Esophagus muscularis mucosa (tissue), 4 donors: Measurements from ENCODE around the gene ARSK. TPM values are rescaled to one million over a fixed set of nuclear protein-coding genes. Genes with fewer than 3 reads are reported as not detected.

Experiments
- DNase-seq: peaks from one replicate; pipeline ENCODE4 v3.0.0-alpha.2; 2017; ENCODE audit errors: extremely low spot score
- H3K27ac ChIP-seq, 4 donors: fragments of 200-600 bp; sonication (generic); replicated peaks in 1 of 4; 1 replicate in 3 of 4; 2 replicates in 1 of 4; pipeline ENCODE4 v1.5.1; 2016 to 2019; ENCODE audit warnings: mild to moderate bottlenecking in 1 of 4
- H3K27me3 ChIP-seq, 4 donors: fragments of 200-600 bp; sonication (generic); one replicate each; pipeline versions ENCODE4 v1.5.1 to v1.6.0; 2016 to 2019
- H3K36me3 ChIP-seq, 4 donors: fragments of 200-600 bp; sonication (generic); one replicate each; pipeline ENCODE4 v1.5.1; 2016 to 2019
- H3K4me1 ChIP-seq, 4 donors: fragments of 200-600 bp; sonication (generic); one replicate each; pipeline ENCODE4 v1.5.1; 2016 to 2019
- H3K4me3 ChIP-seq, 4 donors: fragments of 200-600 bp; sonication (generic); 1 replicate in 2 of 4; 2 replicates in 2 of 4; pipeline ENCODE4 v1.5.1; 2016 to 2019; ENCODE audit warnings: mild to moderate bottlenecking in 4 of 4, moderate library complexity in 1 of 4
- H3K9me3 ChIP-seq, 4 donors: fragments of 200-600 bp; sonication (generic); 1 replicate in 3 of 4; 2 replicates in 1 of 4; pipeline ENCODE4 v1.5.1; 2016 to 2019
- EP300 ChIP-seq: sonication (generic); formaldehyde crosslinking; IDR thresholded peaks from one replicate; pipeline ENCODE4 v1.6.1; 2017; ENCODE audit warnings: antibody characterized with exemption
- POLR2A ChIP-seq: fragments of 450-650 bp; IDR thresholded peaks from one replicate; pipeline ENCODE4 v1.6.1; 2017; ENCODE audit warnings: antibody characterized with exemption, moderate library complexity, mild to moderate bottlenecking, low read depth
- POLR2AphosphoS5 ChIP-seq, 2 donors: sonication (generic); formaldehyde crosslinking; IDR thresholded peaks; one replicate each; pipeline ENCODE4 v1.6.1; 2017; ENCODE audit warnings: antibody characterized with exemption in 2 of 2
- WGBS: methylation state at CpG from one replicate; pipeline ENCODE4 v1.1.5; 2018; 5-methylcytosine and 5-hydroxymethylcytosine counted together
- intact Hi-C: fragments of 100-400 bp; cut with DNase I; formaldehyde crosslinking; loops from one replicate; pipeline ENCODE4 v1.15.1; 2023
- total RNA-seq, 4 donors: library from RNA; depleted of rRNA; stranded (reverse); fragments of >200 nt; gene quantifications; one replicate each; pipeline versions ENCODE4 v1.1.0 to v1.2.1, GENCODE V29; 2016
- TF ChIP-seq, protein P1 (sequence below), 3 experiments: fragments of 200-600 bp in 2 of 3; fragments of 450-650 bp in 1 of 3; sonication (generic) in 2 of 3; IDR thresholded peaks; one replicate each; pipeline ENCODE4 v1.5.1; 2017 to 2019; ENCODE audit warnings: antibody characterized with exemption in 3 of 3, mild to moderate bottlenecking in 2 of 3, moderate library complexity in 1 of 3

Gene ARSK
- total RNA-seq, 4 donors from 2014 or later = 5.0 to 7.3 (median 6.7) TPM

DNA sequence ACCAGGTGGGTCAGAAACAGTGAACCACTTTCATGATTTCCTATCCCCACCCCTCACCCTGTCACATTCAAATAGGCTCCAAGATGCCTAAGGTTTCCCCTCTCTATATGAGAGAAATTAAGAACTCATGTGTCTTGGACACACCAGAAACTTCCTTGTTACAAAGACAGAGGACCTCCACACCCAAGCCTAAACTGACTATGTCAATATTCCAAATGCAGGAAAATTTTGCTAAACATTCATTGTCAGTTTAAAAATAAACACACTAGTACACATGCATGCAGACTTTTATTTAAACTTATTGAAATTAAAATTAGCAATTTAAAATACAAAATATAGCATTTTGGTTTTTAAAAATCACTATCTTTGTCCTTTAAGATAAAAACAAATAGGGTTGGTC, 26.3 kb upstream of the ARSK start:
- TF ChIP-seq POLR2A (no peak), POLR2AphosphoS5 (IDR thresholded peaks at IDR 0.05) (no peak), EP300 (no peak)
- TF ChIP-seq, protein P1, sequence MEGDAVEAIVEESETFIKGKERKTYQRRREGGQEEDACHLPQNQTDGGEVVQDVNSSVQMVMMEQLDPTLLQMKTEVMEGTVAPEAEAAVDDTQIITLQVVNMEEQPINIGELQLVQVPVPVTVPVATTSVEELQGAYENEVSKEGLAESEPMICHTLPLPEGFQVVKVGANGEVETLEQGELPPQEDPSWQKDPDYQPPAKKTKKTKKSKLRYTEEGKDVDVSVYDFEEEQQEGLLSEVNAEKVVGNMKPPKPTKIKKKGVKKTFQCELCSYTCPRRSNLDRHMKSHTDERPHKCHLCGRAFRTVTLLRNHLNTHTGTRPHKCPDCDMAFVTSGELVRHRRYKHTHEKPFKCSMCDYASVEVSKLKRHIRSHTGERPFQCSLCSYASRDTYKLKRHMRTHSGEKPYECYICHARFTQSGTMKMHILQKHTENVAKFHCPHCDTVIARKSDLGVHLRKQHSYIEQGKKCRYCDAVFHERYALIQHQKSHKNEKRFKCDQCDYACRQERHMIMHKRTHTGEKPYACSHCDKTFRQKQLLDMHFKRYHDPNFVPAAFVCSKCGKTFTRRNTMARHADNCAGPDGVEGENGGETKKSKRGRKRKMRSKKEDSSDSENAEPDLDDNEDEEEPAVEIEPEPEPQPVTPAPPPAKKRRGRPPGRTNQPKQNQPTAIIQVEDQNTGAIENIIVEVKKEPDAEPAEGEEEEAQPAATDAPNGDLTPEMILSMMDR (IDR thresholded peaks at IDR 0.05) = no peak
- H3K36me3 ChIP-seq = peaks cover 9 to 68% (median 52%) of the 10 kb centered on the region in 4 donors
- intact Hi-C loops = no loop called here

DNA sequence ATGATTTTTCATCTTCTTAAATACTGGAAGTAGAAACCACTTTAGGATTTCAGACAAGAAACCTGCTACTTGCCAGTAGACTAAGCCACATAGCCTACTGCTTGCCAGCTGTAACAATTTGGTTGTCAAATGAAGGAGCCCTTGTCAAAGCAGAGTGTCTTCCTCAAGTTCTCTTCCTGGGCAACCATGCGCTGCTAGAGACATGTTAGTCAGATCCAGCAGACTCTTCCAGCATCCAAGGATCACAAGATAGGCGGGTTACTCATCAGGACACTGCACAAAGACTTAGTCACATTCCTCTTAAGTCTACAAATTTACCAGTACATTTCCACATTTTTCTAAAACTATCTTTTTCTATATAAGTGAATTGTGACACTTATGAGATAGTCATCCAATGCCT, 24.5 kb upstream of the ARSK start:
- Histone ChIP-seq H3K27ac (no peak overlapping the region), H3K27me3 (no peaks in the 10 kb centered on the region), H3K4me3 (no peak overlapping the region), H3K9me3 (no peaks in the 10 kb centered on the region), H3K36me3 (peaks cover 9 to 53% (median 44%) of the 10 kb centered on the region in 4 donors), H3K4me1 (peaks cover 0 to 6% (median 1%) of the 10 kb centered on the region in 4 donors)
- TF ChIP-seq POLR2A (no peak), POLR2AphosphoS5 (IDR thresholded peaks at IDR 0.05) (no peak), EP300 (no peak)
- TF ChIP-seq, protein P1 (IDR thresholded peaks at IDR 0.05) = no peak
- 92% methylated on average over 2 of the region's 2 CpGs for WGBS
- intact Hi-C loops = loop anchor here (10.0 kb wide), 1 partner anchor 46 kb away; no protein-coding TSS in a partner anchor
- no peak for DNase-seq

More for the DNA sequence above, 26.3 kb upstream of the ARSK start:
- Histone ChIP-seq H3K9me3 (no peaks in the 10 kb centered on the region), H3K27ac (no peak overlapping the region), H3K4me3 (no peak overlapping the region), H3K4me1 (no peaks in the 10 kb centered on the region), H3K27me3 (no peaks in the 10 kb centered on the region)
- DNase-seq = no peak

DNA sequence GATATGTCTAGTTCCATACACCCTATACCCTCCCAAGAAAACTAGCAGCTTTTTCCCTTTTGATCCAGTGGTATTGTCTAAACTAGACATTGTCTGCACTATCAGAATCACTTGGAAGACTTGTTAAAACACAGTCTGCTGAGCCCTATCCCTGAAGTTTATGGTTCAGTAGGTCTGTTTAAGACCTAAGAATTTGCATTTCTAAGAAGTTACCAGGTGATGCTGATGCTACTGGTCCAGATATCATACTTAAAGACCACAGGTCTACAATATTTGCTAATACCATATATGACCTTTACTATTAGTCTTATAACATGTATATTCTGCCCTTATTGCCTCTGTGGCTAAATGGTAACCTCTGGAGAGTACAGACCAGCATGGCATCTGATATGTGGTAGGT, 23.4 kb upstream of the ARSK start:
- no peaks in the 10 kb centered on the region for H3K27me3 ChIP-seq
- no peak overlapping the region for H3K27ac ChIP-seq
- no peak overlapping the region for H3K4me3 ChIP-seq
- peaks cover 0 to 6% (median 1%) of the 10 kb centered on the region in 4 donors for H3K4me1 ChIP-seq
- peaks cover 9 to 53% (median 46%) of the 10 kb centered on the region in 4 donors for H3K36me3 ChIP-seq
- intact Hi-C loops = loop anchor here (10.0 kb wide), 1 partner anchor 47 kb away; no protein-coding TSS in a partner anchor
- DNase-seq = no peak
- H3K9me3 ChIP-seq = no peaks in the 10 kb centered on the region
- TF ChIP-seq POLR2A = no peak
- no peak for TF ChIP-seq EP300

DNA sequence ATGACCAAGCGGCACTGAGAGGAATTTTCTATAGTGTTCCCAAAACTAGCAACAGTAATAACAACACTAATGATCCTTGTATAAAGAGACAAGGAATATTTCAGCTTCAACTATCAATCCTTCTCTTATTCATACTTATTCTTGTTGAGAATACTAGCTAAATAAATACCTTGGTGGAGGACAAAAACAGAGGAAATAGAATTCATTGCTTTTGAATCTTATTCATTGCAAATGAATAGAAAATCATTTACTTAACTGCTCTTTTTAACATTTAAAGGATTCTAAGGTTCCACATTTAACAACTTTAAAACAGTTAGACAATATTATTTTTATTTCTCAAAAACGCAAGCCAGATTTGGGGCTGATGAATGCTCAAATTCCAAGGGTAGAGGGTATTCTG, 22.5 kb upstream of the ARSK start:
- TF ChIP-seq POLR2AphosphoS5 (IDR thresholded peaks at IDR 0.05) = no peak
- Histone ChIP-seq H3K36me3 (peaks cover 9 to 53% (median 43%) of the 10 kb centered on the region in 4 donors), H3K27me3 (no peaks in the 10 kb centered on the region), H3K4me3 (no peak overlapping the region), H3K27ac (no peak overlapping the region), H3K4me1 (peaks cover 0 to 6% (median 1%) of the 10 kb centered on the region in 4 donors), H3K9me3 (no peaks in the 10 kb centered on the region)
- no peak for DNase-seq
- intact Hi-C loops = loop anchor here (10.0 kb wide), 1 partner anchor 48 kb away; no protein-coding TSS in a partner anchor
- 93% methylated on average over 2 of the region's 2 CpGs for WGBS

DNA sequence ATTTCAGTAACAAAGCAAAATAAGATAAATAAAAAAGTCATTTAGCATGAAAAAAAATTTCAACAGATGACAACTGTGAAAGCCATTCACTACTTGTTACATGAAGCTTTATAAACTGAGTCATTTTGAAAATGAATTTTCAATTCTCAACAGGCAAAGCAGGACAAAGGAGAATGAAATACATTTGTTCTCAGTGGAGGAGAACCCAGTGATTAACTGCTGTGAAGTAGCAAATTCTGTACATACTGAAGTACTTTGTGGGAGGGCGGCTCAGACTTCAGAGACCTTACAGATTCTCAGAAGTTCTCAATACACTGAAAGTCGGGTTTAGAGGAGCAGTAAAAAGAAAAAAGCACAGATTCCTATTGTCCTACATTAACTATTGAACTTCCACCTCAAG, 21.8 kb upstream of the ARSK start:
- TF ChIP-seq POLR2A = no peak
- TF ChIP-seq, protein P1 (IDR thresholded peaks at IDR 0.05) = no peak
- no peak for TF ChIP-seq EP300
- TF ChIP-seq POLR2AphosphoS5 (IDR thresholded peaks at IDR 0.05) = no peak
- WGBS = 66% methylated on average over 2 of the region's 2 CpGs
- intact Hi-C loops = loop anchor here (10.0 kb wide), 1 partner anchor 48 kb away; no protein-coding TSS in a partner anchor
- peaks cover 4 to 49% (median 40%) of the 10 kb centered on the region in 4 donors for H3K36me3 ChIP-seq
- DNase-seq = no peak
- no peaks in the 10 kb centered on the region for H3K27me3 ChIP-seq
- peaks cover 0 to 6% (median 1%) of the 10 kb centered on the region in 4 donors for H3K4me1 ChIP-seq
- H3K4me3 ChIP-seq = no peak overlapping the region
- H3K9me3 ChIP-seq = no peaks in the 10 kb centered on the region
- no peak overlapping the region for H3K27ac ChIP-seq

DNA sequence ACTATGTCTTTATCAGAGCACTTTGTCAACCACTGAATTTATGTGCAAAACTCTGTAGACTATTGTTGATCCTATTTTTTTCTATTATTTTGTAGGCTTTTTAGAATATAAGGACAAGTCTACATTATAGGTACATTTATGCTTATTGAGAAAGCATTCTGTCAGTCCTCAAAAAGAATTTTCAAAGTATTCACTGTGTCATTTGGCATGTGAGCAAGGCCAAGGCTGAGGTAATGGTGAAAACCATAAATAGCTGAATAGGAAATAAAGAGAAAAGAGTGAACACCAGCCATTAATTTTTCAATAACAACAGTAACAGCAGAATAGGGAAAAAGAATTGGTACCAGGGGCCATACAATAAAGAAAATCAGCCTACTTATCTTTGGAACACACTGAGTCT, 21.1 kb upstream of the ARSK start:
- no peaks in the 10 kb centered on the region for H3K9me3 ChIP-seq
- H3K36me3 ChIP-seq = peaks cover 0 to 45% (median 37%) of the 10 kb centered on the region in 4 donors
- TF ChIP-seq POLR2A (no peak), EP300 (no peak), POLR2AphosphoS5 (IDR thresholded peaks at IDR 0.05) (no peak)
- TF ChIP-seq, protein P1 (IDR thresholded peaks at IDR 0.05) = no peak
- no peaks in the 10 kb centered on the region for H3K27me3 ChIP-seq
- intact Hi-C loops = loop anchor here (10.0 kb wide), 1 partner anchor 49 kb away; no protein-coding TSS in a partner anchor
- no peak overlapping the region for H3K4me3 ChIP-seq
- no peak for DNase-seq
- H3K27ac ChIP-seq = no peak overlapping the region
- H3K4me1 ChIP-seq = peaks cover 0 to 6% (median 1%) of the 10 kb centered on the region in 4 donors
